ENCODE data around the gene KIF18A. TPM values are rescaled to one million over a fixed set of nuclear protein-coding genes. Genes with fewer than 3 reads are reported as not detected.

Gene KIF18A
- total and polyA plus RNA-seq, 2 of the 13 experiments (the other 11 are each of a cell fraction or from before 2014, with no cell fraction given) = 3.4 to 14.4 TPM

DNA sequence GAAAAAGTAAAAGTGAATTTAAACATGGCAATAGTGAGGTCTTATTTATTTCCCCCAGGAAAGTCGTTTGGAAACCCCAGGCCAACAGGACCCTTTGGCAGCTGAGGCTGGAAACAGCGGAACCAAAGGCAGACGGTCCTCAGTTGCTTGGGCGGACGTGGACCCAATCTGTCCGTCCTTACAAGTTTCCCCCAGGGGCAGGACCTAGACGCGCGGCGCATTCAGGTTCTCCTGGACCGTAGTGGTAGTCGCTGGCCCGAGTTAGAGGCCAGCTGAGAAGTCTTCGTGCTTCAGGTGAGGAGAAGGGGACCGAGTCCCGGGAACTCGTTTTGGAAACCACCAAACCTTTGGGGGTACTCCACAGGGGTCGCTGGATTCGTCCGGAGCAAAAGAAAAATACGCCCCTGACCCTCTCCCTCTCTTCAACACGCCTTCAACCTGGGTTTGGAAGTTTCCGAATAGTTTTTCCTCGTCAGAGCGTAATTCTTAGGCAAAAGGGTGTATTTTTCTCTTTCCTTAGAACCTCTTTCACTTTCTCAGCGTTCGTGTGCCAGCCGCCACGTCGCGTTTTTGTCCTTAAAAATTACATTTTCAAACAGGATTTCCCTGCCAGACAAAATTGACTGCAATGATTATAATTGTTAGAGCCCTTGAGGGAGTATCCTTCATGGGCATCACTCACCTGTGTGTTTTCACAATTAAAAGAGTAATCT lies 2.3 kb upstream of the KIF18A start (continued):
- TF ChIP-seq, protein P1, sequence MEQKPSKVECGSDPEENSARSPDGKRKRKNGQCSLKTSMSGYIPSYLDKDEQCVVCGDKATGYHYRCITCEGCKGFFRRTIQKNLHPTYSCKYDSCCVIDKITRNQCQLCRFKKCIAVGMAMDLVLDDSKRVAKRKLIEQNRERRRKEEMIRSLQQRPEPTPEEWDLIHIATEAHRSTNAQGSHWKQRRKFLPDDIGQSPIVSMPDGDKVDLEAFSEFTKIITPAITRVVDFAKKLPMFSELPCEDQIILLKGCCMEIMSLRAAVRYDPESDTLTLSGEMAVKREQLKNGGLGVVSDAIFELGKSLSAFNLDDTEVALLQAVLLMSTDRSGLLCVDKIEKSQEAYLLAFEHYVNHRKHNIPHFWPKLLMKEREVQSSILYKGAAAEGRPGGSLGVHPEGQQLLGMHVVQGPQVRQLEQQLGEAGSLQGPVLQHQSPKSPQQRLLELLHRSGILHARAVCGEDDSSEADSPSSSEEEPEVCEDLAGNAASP (CRISPR knock-in tag; IDR thresholded peaks at IDR 0.05; ENCODE audit: borderline replicate concordance) = peak; percentile 67
- TF ChIP-seq, protein P2, sequence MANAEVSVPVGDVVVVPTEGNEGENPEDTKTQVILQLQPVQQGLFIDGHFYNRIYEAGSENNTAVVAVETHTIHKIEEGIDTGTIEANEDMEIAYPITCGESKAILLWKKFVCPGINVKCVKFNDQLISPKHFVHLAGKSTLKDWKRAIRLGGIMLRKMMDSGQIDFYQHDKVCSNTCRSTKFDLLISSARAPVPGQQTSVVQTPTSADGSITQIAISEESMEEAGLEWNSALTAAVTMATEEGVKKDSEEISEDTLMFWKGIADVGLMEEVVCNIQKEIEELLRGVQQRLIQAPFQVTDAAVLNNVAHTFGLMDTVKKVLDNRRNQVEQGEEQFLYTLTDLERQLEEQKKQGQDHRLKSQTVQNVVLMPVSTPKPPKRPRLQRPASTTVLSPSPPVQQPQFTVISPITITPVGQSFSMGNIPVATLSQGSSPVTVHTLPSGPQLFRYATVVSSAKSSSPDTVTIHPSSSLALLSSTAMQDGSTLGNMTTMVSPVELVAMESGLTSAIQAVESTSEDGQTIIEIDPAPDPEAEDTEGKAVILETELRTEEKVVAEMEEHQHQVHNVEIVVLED (CRISPR knock-in tag; IDR thresholded peaks at IDR 0.05; ENCODE audit: borderline replicate concordance) = peak; percentile 91
- TF ChIP-seq ZZZ3 (CRISPR knock-in tag; IDR thresholded peaks at IDR 0.05; ENCODE audit: borderline replicate concordance) (peak; percentile 72; the same call in 1 of the 2 replicates), MLLT10 (CRISPR knock-in tag; IDR thresholded peaks at IDR 0.05) (no peak), ZNF354B (CRISPR knock-in tag; IDR thresholded peaks at IDR 0.05) (no peak), ZNF30 (CRISPR knock-in tag; IDR thresholded peaks at IDR 0.05) (0 out of 2 replicates have a peak, but pooled peaks have one; percentile 24), FOXJ3 (CRISPR knock-in tag; IDR thresholded peaks at IDR 0.05; ENCODE audit: borderline replicate concordance) (peak; percentile 86), TCF7 (IDR thresholded peaks at IDR 0.05; ENCODE audit: low read depth) (no peak), ZNF7 (CRISPR knock-in tag; IDR thresholded peaks at IDR 0.05) (no peak), ZNF160 (CRISPR knock-in tag; IDR thresholded peaks at IDR 0.05) (peak; percentile 94), FOXP1 (IDR thresholded peaks at IDR 0.05) (no peak), FOXP1 (CRISPR knock-in tag; IDR thresholded peaks at IDR 0.05) (peak; percentile 35; the same call in 1 of the 2 replicates)
- TF ChIP-seq, protein P3, sequence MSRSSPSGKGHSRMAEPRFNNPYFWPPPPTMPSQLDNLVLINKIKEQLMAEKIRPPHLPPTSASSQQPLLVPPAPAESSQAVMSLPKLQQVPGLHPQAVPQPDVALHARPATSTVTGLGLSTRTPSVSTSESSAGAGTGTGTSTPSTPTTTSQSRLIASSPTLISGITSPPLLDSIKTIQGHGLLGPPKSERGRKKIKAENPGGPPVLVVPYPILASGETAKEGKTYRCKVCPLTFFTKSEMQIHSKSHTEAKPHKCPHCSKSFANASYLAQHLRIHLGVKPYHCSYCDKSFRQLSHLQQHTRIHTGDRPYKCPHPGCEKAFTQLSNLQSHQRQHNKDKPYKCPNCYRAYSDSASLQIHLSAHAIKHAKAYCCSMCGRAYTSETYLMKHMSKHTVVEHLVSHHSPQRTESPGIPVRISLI (CRISPR knock-in tag; IDR thresholded peaks at IDR 0.05; ENCODE audit: borderline replicate concordance) = peak; percentile 31; the same call in 1 of the 2 replicates
- TF ChIP-seq, protein P4, sequence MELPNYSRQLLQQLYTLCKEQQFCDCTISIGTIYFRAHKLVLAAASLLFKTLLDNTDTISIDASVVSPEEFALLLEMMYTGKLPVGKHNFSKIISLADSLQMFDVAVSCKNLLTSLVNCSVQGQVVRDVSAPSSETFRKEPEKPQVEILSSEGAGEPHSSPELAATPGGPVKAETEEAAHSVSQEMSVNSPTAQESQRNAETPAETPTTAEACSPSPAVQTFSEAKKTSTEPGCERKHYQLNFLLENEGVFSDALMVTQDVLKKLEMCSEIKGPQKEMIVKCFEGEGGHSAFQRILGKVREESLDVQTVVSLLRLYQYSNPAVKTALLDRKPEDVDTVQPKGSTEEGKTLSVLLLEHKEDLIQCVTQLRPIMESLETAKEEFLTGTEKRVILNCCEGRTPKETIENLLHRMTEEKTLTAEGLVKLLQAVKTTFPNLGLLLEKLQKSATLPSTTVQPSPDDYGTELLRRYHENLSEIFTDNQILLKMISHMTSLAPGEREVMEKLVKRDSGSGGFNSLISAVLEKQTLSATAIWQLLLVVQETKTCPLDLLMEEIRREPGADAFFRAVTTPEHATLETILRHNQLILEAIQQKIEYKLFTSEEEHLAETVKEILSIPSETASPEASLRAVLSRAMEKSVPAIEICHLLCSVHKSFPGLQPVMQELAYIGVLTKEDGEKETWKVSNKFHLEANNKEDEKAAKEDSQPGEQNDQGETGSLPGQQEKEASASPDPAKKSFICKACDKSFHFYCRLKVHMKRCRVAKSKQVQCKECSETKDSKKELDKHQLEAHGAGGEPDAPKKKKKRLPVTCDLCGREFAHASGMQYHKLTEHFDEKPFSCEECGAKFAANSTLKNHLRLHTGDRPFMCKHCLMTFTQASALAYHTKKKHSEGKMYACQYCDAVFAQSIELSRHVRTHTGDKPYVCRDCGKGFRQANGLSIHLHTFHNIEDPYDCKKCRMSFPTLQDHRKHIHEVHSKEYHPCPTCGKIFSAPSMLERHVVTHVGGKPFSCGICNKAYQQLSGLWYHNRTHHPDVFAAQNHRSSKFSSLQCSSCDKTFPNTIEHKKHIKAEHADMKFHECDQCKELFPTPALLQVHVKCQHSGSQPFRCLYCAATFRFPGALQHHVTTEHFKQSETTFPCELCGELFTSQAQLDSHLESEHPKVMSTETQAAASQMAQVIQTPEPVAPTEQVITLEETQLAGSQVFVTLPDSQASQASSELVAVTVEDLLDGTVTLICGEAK (IDR thresholded peaks at IDR 0.05) = peak; percentile 56
- TF ChIP-seq, protein P4 (CRISPR knock-in tag; IDR thresholded peaks at IDR 0.05) = peak; percentile 89; the same call in 1 of the 2 replicates
